HG03521 (cell line): ENCODE results near the gene ZNF787.
"Not testable (repeated sequence)": the region's sequence is repeated elsewhere in the genome, so short reads cannot be mapped to it uniquely, and the experiment has no call there.

Experiments
- ATAC-seq: cut with Tn5 transposase; IDR thresholded peaks from one replicate; pipeline ENCODE4 v1.9.1; 2021; ENCODE audit warnings: mild to moderate bottlenecking, moderate library complexity; ENCODE audit not compliant: unreplicated experiment

Gene ZNF787

GRCh38 chr19:56107626-56108351 is 13.3 kb downstream of the ZNF787 start:
- no peak for ATAC-seq

- ATAC-seq = no peak
Measured at GRCh38 chr19:56106993-56107392, 14.1 kb downstream of the ZNF787 start.

GRCh38 chr19:56106397-56106849 is 14.7 kb downstream of the ZNF787 start:
- ATAC-seq = no peak

- not testable (repeated sequence) for ATAC-seq
Measured at GRCh38 chr19:56105831-56106396, 15.2 kb downstream of the ZNF787 start.

- ATAC-seq = no peak
Measured at GRCh38 chr19:56105090-56105701, 15.9 kb downstream of the ZNF787 start.

- ATAC-seq = no peak
Measured at GRCh38 chr19:56104423-56104822, 16.7 kb downstream of the ZNF787 start.

GRCh38 chr19:56103027-56103614 is 18.0 kb downstream of the ZNF787 start:
- no peak for ATAC-seq

GRCh38 chr19:56101746-56102535 is 19.2 kb downstream of the ZNF787 start:
- ATAC-seq = no peak

- no peak for ATAC-seq
Measured at GRCh38 chr19:56101095-56101494, 20.0 kb downstream of the ZNF787 start.

- ATAC-seq = no peak
Measured at GRCh38 chr19:56099638-56100539, 21.2 kb downstream of the ZNF787 start.

GRCh38 chr19:56098731-56099568 is 22.1 kb downstream of the ZNF787 start:
- no peak for ATAC-seq

- ATAC-seq = not testable (repeated sequence)
Measured at GRCh38 chr19:56098237-56098636, 22.9 kb downstream of the ZNF787 start.

GRCh38 chr19:56097776-56098175 is 23.3 kb downstream of the ZNF787 start:
- ATAC-seq = no peak

- no peak for ATAC-seq
Measured at GRCh38 chr19:56097306-56097705, 23.8 kb downstream of the ZNF787 start.

- no peak for ATAC-seq
Measured at GRCh38 chr19:56096665-56097064, 24.4 kb downstream of the ZNF787 start.

GRCh38 chr19:56094449-56094848 is 26.6 kb downstream of the ZNF787 start:
- ATAC-seq = no peak

GRCh38 chr19:56092685-56093631 is 28.1 kb downstream of the ZNF787 start:
- ATAC-seq = no peak
